Kidney tubule cell (primary cell): ENCODE results near the gene ALOX12.

Experiments used
- DNase-seq: peaks from one replicate; pipeline ENCODE4 v3.0.0-alpha.2; 2018; ENCODE audit warnings: low spot score

The ALOX12 gene

GRCh38 chr17:7002288-7003047 lies 6.6 kb downstream of the ALOX12 start:
- no peak for DNase-seq

- DNase-seq = no peak
Observed at GRCh38 chr17:7003745-7004144, 7.9 kb downstream of the ALOX12 start.

GRCh38 chr17:7004398-7005253 lies 8.8 kb downstream of the ALOX12 start:
- peak; percentile 81 for DNase-seq

GRCh38 chr17:7005716-7006115 lies 9.9 kb downstream of the ALOX12 start:
- DNase-seq = no peak

GRCh38 chr17:7007143-7007542 lies 11.3 kb downstream of the ALOX12 start:
- DNase-seq = no peak

- no peak for DNase-seq
Observed at GRCh38 chr17:7010523-7010922, 14.7 kb downstream of the ALOX12 start.

GRCh38 chr17:7011415-7011814 lies 15.6 kb downstream of the ALOX12 start:
- no peak for DNase-seq

- DNase-seq = no peak
Observed at GRCh38 chr17:7011942-7012254, 16.0 kb downstream of the ALOX12 start.

GRCh38 chr17:7014261-7014994 lies 18.6 kb downstream of the ALOX12 start:
- peak; percentile 98 for DNase-seq

GRCh38 chr17:7014995-7015958 lies 19.4 kb downstream of the ALOX12 start:
- DNase-seq = peak; percentile 68

GRCh38 chr17:7016418-7016817 lies 20.6 kb downstream of the ALOX12 start:
- no peak for DNase-seq

GRCh38 chr17:7016886-7017826 lies 21.3 kb downstream of the ALOX12 start:
- DNase-seq = no peak

- no peak for DNase-seq
Observed at GRCh38 chr17:7017827-7018200, 22.0 kb downstream of the ALOX12 start.

GRCh38 chr17:7018331-7018964 lies 22.6 kb downstream of the ALOX12 start:
- no peak for DNase-seq

- DNase-seq = no peak
Observed at GRCh38 chr17:7019367-7019766, 23.5 kb downstream of the ALOX12 start.

- peak; percentile 46 for DNase-seq
Observed at GRCh38 chr17:7019839-7020519, 24.1 kb downstream of the ALOX12 start.

- DNase-seq = no peak
Observed at GRCh38 chr17:7020894-7021664, 25.2 kb downstream of the ALOX12 start.

GRCh38 chr17:7021993-7022778 lies 26.3 kb downstream of the ALOX12 start:
- peak; percentile 67 for DNase-seq
